Testis (tissue), 2 donors: ENCODE measurements around the gene CEP295NL.

Source experiments
- CTCF ChIP-seq, 3 experiments: fragments of 450-650 bp in 2 of 3; fragments of 200-600 bp in 1 of 3; sonication (generic) in 1 of 3; IDR thresholded peaks; one replicate each; pipeline ENCODE4 v1.5.1; 2016 to 2019; ENCODE audit warnings: antibody characterized with exemption in 3 of 3, mild to moderate bottlenecking in 2 of 3, moderate library complexity in 1 of 3
- POLR2A ChIP-seq: fragments of 450-650 bp; IDR thresholded peaks from one replicate; pipeline ENCODE4 v1.6.1; 2017; ENCODE audit warnings: antibody characterized with exemption, mild to moderate bottlenecking, moderate library complexity

- TF ChIP-seq POLR2A (no peak), CTCF (IDR thresholded peaks at IDR 0.05) (peak; percentile 75 to 90 (median 86))
Measured at GRCh38 chr17:78865682-78866390, 37.2 kb downstream of the CEP295NL start.
